ENCODE data around the gene TFAP2D. TPM values are rescaled to one million over a fixed set of nuclear protein-coding genes. Genes with fewer than 3 reads are reported as not detected.

TFAP2D gene
- 5.1 TPM in 1 of 2 replicates, not detected in the other for total RNA-seq (ENCODE audit: low replicate concordance)

- DNase-seq (ENCODE audit: low read depth): no peak
- no peak for TF ChIP-seq CTCF (IDR thresholded peaks at IDR 0.05; ENCODE audit: insufficient read depth, low read length)
- no peak within 1 kb of the TSS for H3K4me3 ChIP-seq (ENCODE audit: low read depth, low read length)
Observed at GRCh38 chr6:50713226-50713625, at the start of gene TFAP2D. Gene TFAP2D, plus strand, starts transcription at chr6:50713526. Its CDS starts 530 bp downstream, at chr6:50714056.

- no peak for TF ChIP-seq CTCF (IDR thresholded peaks at IDR 0.05; ENCODE audit: insufficient read depth, low read length)
- DNase-seq (ENCODE audit: low read depth): no peak
- no peak overlapping the region for H3K4me3 ChIP-seq (ENCODE audit: low read depth, low read length)
Observed at GRCh38 chr6:50663806-50664205, 49.5 kb upstream of the TFAP2D start.

GRCh38 chr6:50666089-50666488 is 47.2 kb upstream of the TFAP2D start:
- no peak for DNase-seq (ENCODE audit: low read depth)
- H3K4me3 ChIP-seq (ENCODE audit: low read depth, low read length): no peak overlapping the region
- TF ChIP-seq CTCF (IDR thresholded peaks at IDR 0.05; ENCODE audit: insufficient read depth, low read length): no peak

- no peak for TF ChIP-seq CTCF (IDR thresholded peaks at IDR 0.05; ENCODE audit: insufficient read depth, low read length)
- H3K4me3 ChIP-seq (ENCODE audit: low read depth, low read length): no peak overlapping the region
- no peak for DNase-seq (ENCODE audit: low read depth)
Observed at GRCh38 chr6:50681213-50681824, 32.0 kb upstream of the TFAP2D start.

- no peak for DNase-seq (ENCODE audit: low read depth)
- H3K4me3 ChIP-seq (ENCODE audit: low read depth, low read length): no peak overlapping the region
- TF ChIP-seq CTCF (IDR thresholded peaks at IDR 0.05; ENCODE audit: insufficient read depth, low read length): no peak
Observed at GRCh38 chr6:50689210-50689609, 24.1 kb upstream of the TFAP2D start.

- no peak for DNase-seq (ENCODE audit: low read depth)
- no peak for TF ChIP-seq CTCF (IDR thresholded peaks at IDR 0.05; ENCODE audit: insufficient read depth, low read length)
- H3K4me3 ChIP-seq (ENCODE audit: low read depth, low read length): no peak overlapping the region
Observed at GRCh38 chr6:50691814-50692495, 21.4 kb upstream of the TFAP2D start.
